Activated CD8-positive, alpha-beta memory T cell treated with anti-CD3 and anti-CD28 coated beads, Interleukin-2, amount 50 U/mL, for 24 hours (primary cell): Measurements from ENCODE around the gene RELL2.

Source experiments
- DNase-seq: peaks from one replicate; pipeline ENCODE4 v3.0.0-alpha.2; 2020; ENCODE audit errors: extremely low read depth

Gene RELL2

GRCh38 chr5:141677415-141677814, 40.6 kb downstream of the RELL2 start:
- no peak for DNase-seq

- no peak for DNase-seq
Observed at GRCh38 chr5:141680178-141680577, 43.4 kb downstream of the RELL2 start.

DNA sequence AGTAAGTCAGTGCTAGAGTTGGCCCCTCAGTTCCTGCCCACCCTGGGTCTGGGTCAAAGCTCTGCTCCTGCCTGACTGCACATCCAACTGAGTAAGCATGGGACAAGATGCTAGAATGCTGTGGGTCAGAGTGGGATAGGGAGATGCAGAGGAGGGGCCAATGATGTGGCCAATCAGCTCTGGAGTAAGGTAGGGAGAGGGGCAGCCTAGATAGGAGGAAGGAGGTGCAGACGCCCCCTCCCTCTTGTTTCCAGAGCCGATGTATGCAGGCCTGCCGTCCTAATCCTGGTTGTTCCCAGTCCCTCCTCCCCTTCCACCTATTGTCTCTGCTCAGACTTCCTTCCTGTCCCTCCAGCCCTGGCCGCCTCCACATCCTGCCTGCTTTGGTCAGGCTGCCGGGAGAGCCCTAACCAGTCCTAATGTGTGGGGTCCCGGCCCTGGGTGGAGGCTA, 44.0 kb downstream of the RELL2 start:
- DNase-seq, result no peak

DNA sequence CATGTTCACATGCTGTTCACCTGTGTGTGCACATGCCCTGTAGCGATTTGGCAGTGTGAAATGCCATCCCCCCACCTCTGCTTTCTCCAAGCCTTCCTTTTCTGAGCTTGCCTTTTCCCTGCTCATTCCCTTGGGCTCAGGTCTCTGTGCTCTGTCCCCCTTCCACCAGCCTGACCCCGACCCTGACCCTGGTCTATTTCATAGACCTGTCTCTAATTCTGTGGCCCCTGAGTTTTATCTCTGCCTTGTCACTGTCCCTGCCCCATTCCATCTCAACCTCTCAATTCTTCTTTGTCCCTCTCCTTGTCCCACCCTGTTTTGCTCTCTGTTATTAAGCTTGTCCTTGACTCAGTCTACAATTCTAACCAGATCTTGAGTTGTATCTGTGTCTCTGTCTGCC, 44.5 kb downstream of the RELL2 start:
- DNase-seq, result no peak

- no peak for DNase-seq
Observed at GRCh38 chr5:141681695-141682641, 45.2 kb downstream of the RELL2 start, which contains the start of gene ARAP3. ARAP3 (minus strand) TSS chr5:141682230; CDS start chr5:141680486, 1,744 bp downstream.

- DNase-seq, result no peak
Observed at GRCh38 chr5:141683596-141684141, 46.9 kb downstream of the RELL2 start.

GRCh38 chr5:141685591-141685990, 48.8 kb downstream of the RELL2 start:
- DNase-seq, result no peak

DNA sequence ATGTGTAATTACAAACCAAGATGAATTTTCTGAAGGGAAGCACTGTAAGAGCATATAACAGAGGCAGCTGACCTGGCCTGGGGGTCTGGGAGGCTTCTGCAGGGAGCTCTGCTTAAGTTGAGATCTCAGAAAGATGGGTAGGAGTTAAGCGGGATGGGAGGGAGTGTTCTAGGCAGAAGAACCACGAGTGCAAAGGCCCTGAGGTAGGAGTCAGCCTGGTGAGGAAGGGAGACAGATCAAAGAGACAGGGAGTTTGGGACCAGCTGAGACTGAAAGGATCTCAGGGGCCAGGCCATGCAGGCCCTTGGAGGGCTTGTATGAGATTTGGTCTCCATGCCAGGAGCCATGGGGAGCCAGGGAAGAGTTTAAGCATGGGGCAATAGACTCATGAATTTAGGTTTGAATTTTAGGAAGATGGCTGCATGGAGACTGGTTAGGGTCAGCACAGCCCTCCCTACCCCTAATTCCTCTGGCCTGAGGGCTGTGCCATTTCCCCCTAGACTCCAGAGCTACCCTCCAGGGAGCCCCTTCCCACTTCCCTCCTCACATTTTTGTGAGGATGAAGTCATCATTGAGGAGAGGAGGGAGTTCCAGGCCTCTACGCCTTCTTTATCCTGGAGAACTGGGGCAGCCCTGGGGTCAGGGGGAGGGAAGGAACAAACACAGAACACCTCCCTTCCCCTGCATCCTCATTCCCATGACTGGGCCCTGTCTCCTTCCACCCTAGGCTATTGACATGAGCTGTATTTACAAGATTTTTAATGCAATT, 50.0 kb downstream of the RELL2 start:
- no peak for DNase-seq
